Adrenal gland (tissue), 12 donors: Measurements from ENCODE around the gene RAB4A. TPM values are rescaled to one million over a fixed set of nuclear protein-coding genes. Genes with fewer than 3 reads are reported as not detected.

Experiments
- DNase-seq, 7 donors: peaks; one replicate each; pipeline ENCODE4 v3.0.0-alpha.2; 2019 to 2020
- H3K27ac ChIP-seq, 5 donors: fragments of 200-600 bp; sonication (generic) in 4 of 5; 1 replicate in 3 of 5; 2 replicates in 2 of 5; pipeline versions ENCODE4 v1.5.1 to v1.8.0; 2016 to 2020; ENCODE audit warnings: mild to moderate bottlenecking in 1 of 5
- H3K27me3 ChIP-seq: fragments of 200-600 bp; 2 replicates; pipeline ENCODE4 v1.8.0; 2021
- H3K36me3 ChIP-seq, 2 donors: fragments of 200-600 bp; replicated peaks in 1 of 2; 1 replicate in 1 of 2; 2 replicates in 1 of 2; pipeline versions ENCODE4 v1.5.1 to v1.8.0; 2018 to 2022
- H3K4me1 ChIP-seq, 2 donors: fragments of 200-600 bp; replicated peaks in 1 of 2; 1 replicate in 1 of 2; 2 replicates in 1 of 2; pipeline versions ENCODE4 v1.5.1 to v1.8.0; 2018 to 2021
- H3K4me3 ChIP-seq, 4 donors: fragments of 200-600 bp; sonication (generic) in 3 of 4; one replicate each; pipeline ENCODE4 v1.5.1; 2016 to 2018
- H3K9me3 ChIP-seq, 3 donors: fragments of 200-600 bp; sonication (generic) in 1 of 3; replicated peaks in 1 of 3; 1 replicate in 2 of 3; 2 replicates in 1 of 3; pipeline versions ENCODE4 v1.5.1 to v1.8.0; 2016 to 2021
- CTCF ChIP-seq, 6 experiments: fragments of 450-650 bp in 4 of 6; fragments of 200-600 bp in 2 of 6; sonication (generic) in 1 of 6; IDR thresholded peaks; 1 replicate in 5 of 6; 2 replicates in 1 of 6; pipeline versions ENCODE4 v1.5.1 to v1.8.0; 2016 to 2021; ENCODE audit warnings: antibody characterized with exemption in 6 of 6, mild to moderate bottlenecking in 2 of 6, moderate library complexity in 1 of 6
- POLR2A ChIP-seq, 2 donors: fragments of 450-650 bp; IDR thresholded peaks; one replicate each; pipeline ENCODE4 v1.6.1; 2017; ENCODE audit warnings: antibody characterized with exemption in 2 of 2, mild to moderate bottlenecking in 2 of 2, moderate library complexity in 1 of 2
- WGBS, 4 donors: extraction: QIAGEN DNeasy Blood & Tissue Kit in 2 of 4; methylation state at CpG; one replicate each; pipeline versions ENCODE4 v1.1.5 to v1.1.7; 2013 to 2017; 5-methylcytosine and 5-hydroxymethylcytosine counted together
- intact Hi-C, 2 donors: fragments of 100-400 bp; cut with DNase I; formaldehyde crosslinking; loops; one replicate each; pipeline versions ENCODE4 v1.14.1 to v1.15.0; 2022 to 2023
- polyA plus RNA-seq, 3 donors: library from polyadenylated mRNA; stranded (reverse); fragments of 200-250 nt in 2 of 3; fragments of 350-450 nt in 1 of 3; fragmentation: Illumina TruSeq in 1 of 3; extraction: RNeasy Lipid Tissue Mini Kit (QIAGEN cat#74804) in 1 of 3; gene quantifications; one replicate each; pipeline ENCODE4 v1.2.3, GENCODE V29; 2013 to 2014
- total RNA-seq, 9 donors: library from RNA; depleted of rRNA in 4 of 9; stranded (reverse); fragments of >200 nt in 4 of 9; fragments of 120-200 nt in 1 of 9; fragmentation: NEBNext Ultra II Directional in 1 of 9; extraction: Animal tissue kit (Norgen Biotek cat#: 25700) in 1 of 9; gene quantifications; one replicate each; pipeline versions ENCODE4 v1.1.0 to v1.2.4, GENCODE V29; 2013 to 2023
- donor health status: healthy with polysubstance abuse.
- donor health status: Bipolar disorder and iron deficiency.
- donor health status: DM: yes; HTN: yes; CAD: no.
- donor health status: DM: no; HTN: no; CAD: no.
- donor health status: DM: no; HTN: no; CAD: no.
- donor health status: DM: yes; HTN: yes; CAD: no.

Gene RAB4A
- total and polyA plus RNA-seq, 12 donors = 14.5 to 80.9 (median 45.3) TPM

DNA sequence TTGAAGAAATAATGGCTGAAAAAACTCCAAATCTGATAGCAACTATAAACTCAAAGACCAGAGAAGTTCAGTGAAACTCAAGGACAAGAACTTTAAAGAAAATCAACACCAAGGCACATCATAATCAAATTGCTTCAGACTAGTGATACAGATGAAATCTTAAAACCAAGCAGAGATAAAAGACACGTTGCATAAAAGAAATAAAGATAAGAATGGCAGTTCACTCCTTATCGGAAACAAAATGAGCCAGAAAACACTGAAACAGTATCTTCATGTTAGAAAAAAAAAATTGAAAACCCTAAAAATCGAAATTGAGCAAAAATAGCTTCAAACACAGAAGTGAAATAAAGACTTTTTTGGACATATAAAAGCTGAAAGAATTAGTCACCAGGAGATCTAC lies 4.6 kb upstream of the RAB4A start:
- WGBS, 4 donors = 47 to 65% (median 60%) methylated on average over 3 of the region's 3 CpGs
- no peak for DNase-seq
- TF ChIP-seq POLR2A (IDR thresholded peaks at IDR 0.05) = no peak
- TF ChIP-seq CTCF (IDR thresholded peaks at IDR 0.05) = no peak
- H3K9me3 ChIP-seq = no peaks in the 10 kb centered on the region
- no peak overlapping the region for H3K27ac ChIP-seq
- H3K36me3 ChIP-seq = no peaks in the 10 kb centered on the region
- no peaks in the 10 kb centered on the region for H3K27me3 ChIP-seq
- intact Hi-C loops = no loop called here
- peaks cover 4 to 13% of the 10 kb centered on the region in 2 donors for H3K4me1 ChIP-seq
- no peak overlapping the region for H3K4me3 ChIP-seq

GRCh38 chr1:229266832-229267500 lies 3.9 kb upstream of the RAB4A start:
- intact Hi-C loops = no loop called here
- DNase-seq = no peak
- Histone ChIP-seq H3K4me3 (no peak overlapping the region), H3K9me3 (no peaks in the 10 kb centered on the region), H3K36me3 (no peaks in the 10 kb centered on the region), H3K27me3 (no peaks in the 10 kb centered on the region), H3K4me1 (peaks cover 7 to 16% of the 10 kb centered on the region in 2 donors), H3K27ac (no peak overlapping the region)
- 85 to 92% (median 91%) methylated on average over 2 of the region's 2 CpGs for WGBS, 4 donors
- no peak for TF ChIP-seq CTCF (IDR thresholded peaks at IDR 0.05)
- TF ChIP-seq POLR2A (IDR thresholded peaks at IDR 0.05) = no peak

DNA sequence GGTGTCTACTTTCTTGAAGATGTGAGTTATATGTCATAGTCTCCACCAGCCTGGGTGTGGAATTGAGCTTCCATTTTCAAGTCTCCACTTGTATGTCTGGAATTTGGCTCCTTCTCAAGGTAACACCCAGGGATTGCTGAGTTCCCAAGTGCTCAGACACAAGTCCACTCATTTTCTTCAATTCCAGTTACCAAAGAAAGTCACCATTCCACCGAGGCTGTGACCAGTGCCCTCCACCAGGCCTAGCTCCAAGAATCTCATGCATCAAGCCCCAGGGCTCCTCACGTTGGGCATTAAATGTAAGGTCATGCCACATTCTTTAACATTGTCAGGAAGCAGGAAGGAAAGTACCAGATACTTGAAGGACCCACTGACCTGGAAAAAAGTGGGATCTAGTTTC lies 2.4 kb upstream of the RAB4A start:
- Histone ChIP-seq H3K27me3 (no peaks in the 10 kb centered on the region), H3K4me3 (no peak overlapping the region), H3K4me1 (peaks cover 13 to 31% of the 10 kb centered on the region in 2 donors), H3K36me3 (no peaks in the 10 kb centered on the region), H3K9me3 (no peaks in the 10 kb centered on the region), H3K27ac (no peak overlapping the region)
- DNase-seq = no peak
- 60 to 80% (median 77%) methylated on average over 2 of the region's 2 CpGs for WGBS, 4 donors
- intact Hi-C loops = no loop called here
- no peak for TF ChIP-seq POLR2A (IDR thresholded peaks at IDR 0.05)
- no peak for TF ChIP-seq CTCF (IDR thresholded peaks at IDR 0.05)

- 0 to 1% (median 1%) methylated on average over 23 to 32 of the region's 32 CpGs for WGBS, 4 donors
- Histone ChIP-seq H3K9me3 (no peaks in the 10 kb centered on the region), H3K27me3 (no peaks in the 10 kb centered on the region), H3K27ac (peak overlapping the region in 3 of 5 donors; percentile 65 to 88 (median 78)), H3K4me1 (peaks cover 13 to 55% of the 10 kb centered on the region in 2 donors), H3K4me3 (peak overlapping the region in 3 of 4 donors; percentile 27 to 88 (median 63)), H3K36me3 (no peaks in the 10 kb centered on the region)
- peak in 1 of 7 donors; percentile 35 for DNase-seq
- intact Hi-C loops = loop anchor here (5.0 to 10.0 kb wide), 2 partner anchors 71 to 73 kb away; partner anchors contain the start of gene CCSAP (in 2 of the 2)
- TF ChIP-seq POLR2A (IDR thresholded peaks at IDR 0.05) (no peak), CTCF (IDR thresholded peaks at IDR 0.05) (no peak)
Measured at GRCh38 chr1:229271448-229272159, 693 bp downstream of the RAB4A start.
